LNCaP clone FGC (cell line): ENCODE data around the gene BAZ1A.

Source experiments
- DNase-seq: peaks from one replicate; pipeline ENCODE4 v3.0.0-alpha.2; 2011; ENCODE audit warnings: low read depth
- H3K4me3 ChIP-seq: 2 replicates; pipeline ENCODE4 v1.5.1; 2011; ENCODE audit warnings: mild to moderate bottlenecking, low read depth, low read length, control low read depth
- TF ChIP-seq, protein P1 (sequence below): IDR thresholded peaks from 2 replicates; pipeline ENCODE4 v1.5.1; 2012; ENCODE audit warnings: mild to moderate bottlenecking; ENCODE audit not compliant: control insufficient read depth, insufficient read depth; ENCODE audit errors: extremely low read depth

Gene BAZ1A

GRCh38 chr14:34710006-34710405, 165.2 kb downstream of the BAZ1A start:
- TF ChIP-seq, protein P1, sequence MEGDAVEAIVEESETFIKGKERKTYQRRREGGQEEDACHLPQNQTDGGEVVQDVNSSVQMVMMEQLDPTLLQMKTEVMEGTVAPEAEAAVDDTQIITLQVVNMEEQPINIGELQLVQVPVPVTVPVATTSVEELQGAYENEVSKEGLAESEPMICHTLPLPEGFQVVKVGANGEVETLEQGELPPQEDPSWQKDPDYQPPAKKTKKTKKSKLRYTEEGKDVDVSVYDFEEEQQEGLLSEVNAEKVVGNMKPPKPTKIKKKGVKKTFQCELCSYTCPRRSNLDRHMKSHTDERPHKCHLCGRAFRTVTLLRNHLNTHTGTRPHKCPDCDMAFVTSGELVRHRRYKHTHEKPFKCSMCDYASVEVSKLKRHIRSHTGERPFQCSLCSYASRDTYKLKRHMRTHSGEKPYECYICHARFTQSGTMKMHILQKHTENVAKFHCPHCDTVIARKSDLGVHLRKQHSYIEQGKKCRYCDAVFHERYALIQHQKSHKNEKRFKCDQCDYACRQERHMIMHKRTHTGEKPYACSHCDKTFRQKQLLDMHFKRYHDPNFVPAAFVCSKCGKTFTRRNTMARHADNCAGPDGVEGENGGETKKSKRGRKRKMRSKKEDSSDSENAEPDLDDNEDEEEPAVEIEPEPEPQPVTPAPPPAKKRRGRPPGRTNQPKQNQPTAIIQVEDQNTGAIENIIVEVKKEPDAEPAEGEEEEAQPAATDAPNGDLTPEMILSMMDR = no peak
- DNase-seq = no peak
- H3K4me3 ChIP-seq = no peak overlapping the region

- H3K4me3 ChIP-seq = no peak overlapping the region
- DNase-seq = peak; percentile 72
Observed at GRCh38 chr14:34707722-34708121, 167.4 kb downstream of the BAZ1A start.

More at GRCh38 chr14:34707722-34708121, 167.4 kb downstream of the BAZ1A start:
- TF ChIP-seq, protein P1 = no peak
